GM10266 (cell line): ENCODE results near the gene MNAT1.

Experiments
- DNase-seq: peaks from one replicate; pipeline ENCODE4 v3.0.0; 2012; ENCODE audit errors: extremely low spot score
- CTCF ChIP-seq: IDR thresholded peaks from 2 replicates; pipeline ENCODE4 v1.5.1; 2012; ENCODE audit warnings: mild to moderate bottlenecking, low read depth; ENCODE audit not compliant: control insufficient read depth, insufficient read depth; ENCODE audit errors: missing control alignments

MNAT1 gene

GRCh38 chr14:60893911-60894310 lies 159.3 kb downstream of the MNAT1 start:
- TF ChIP-seq CTCF: no peak
- DNase-seq: no peak

GRCh38 chr14:60904381-60904780 lies 169.8 kb downstream of the MNAT1 start:
- TF ChIP-seq CTCF: no peak
- DNase-seq: no peak

DNA sequence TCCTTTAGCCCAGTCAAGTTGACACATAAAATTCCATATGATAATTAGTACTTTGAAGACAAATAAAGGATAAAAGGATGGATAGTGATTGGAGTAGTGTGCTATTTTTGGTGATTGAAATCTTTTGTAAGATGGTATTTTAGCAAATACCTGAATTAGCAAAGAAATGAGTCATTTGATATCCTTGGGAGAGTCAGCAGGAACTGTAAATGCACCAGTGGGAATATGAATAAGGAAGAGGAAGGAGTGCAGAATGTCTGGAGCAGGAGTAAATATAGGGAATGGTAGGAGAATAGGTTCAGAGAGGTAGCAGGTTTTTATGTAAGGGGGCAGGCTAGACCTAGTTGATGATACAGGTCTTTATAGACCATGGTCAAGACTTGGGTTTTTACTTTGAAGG lies 171.4 kb downstream of the MNAT1 start:
- TF ChIP-seq CTCF: no peak
- no peak for DNase-seq

- DNase-seq: no peak
- TF ChIP-seq CTCF: no peak
These were observed 181.2 kb downstream of the MNAT1 start for GRCh38 chr14:60915781-60916180.

- no peak for TF ChIP-seq CTCF
- no peak for DNase-seq
These were observed 187.5 kb downstream of the MNAT1 start for GRCh38 chr14:60922050-60922449.

DNA sequence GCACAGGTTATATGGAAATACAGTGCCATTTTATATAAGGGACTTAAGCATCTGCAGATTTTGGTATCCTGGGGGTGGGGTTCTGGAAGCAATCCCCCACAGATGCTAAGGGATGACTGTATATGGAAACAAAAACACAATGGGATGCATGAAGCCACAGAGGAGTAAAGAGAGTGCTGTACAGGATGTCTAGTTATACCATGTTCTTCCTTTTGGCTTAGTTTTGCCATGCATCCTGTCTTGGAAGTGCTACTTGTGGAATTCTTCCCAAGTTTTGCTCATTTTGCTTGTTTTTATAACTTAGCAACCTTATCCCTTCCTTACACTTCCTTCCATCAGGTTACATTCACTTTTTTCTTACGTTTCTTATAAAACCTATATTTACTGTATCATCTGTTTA lies 190.7 kb downstream of the MNAT1 start:
- DNase-seq: no peak
- no peak for TF ChIP-seq CTCF

- TF ChIP-seq CTCF: no peak
- DNase-seq: peak; percentile 44
These were observed 191.4 kb downstream of the MNAT1 start for GRCh38 chr14:60926002-60926401.
